HG03066 (cell line): ENCODE results near the gene ANTKMT.
"Not testable (repeated sequence)": the region's sequence is repeated elsewhere in the genome, so short reads cannot be mapped to it uniquely, and the experiment has no call there.

Experiments used
- ATAC-seq: cut with Tn5 transposase; IDR thresholded peaks from one replicate; pipeline ENCODE4 v1.9.1; 2021; ENCODE audit warnings: low read depth; ENCODE audit not compliant: unreplicated experiment

Gene ANTKMT

GRCh38 chr16:680967-681745, 39.8 kb upstream of the ANTKMT start:
- ATAC-seq = no peak

- no peak for ATAC-seq
These were observed 39.1 kb upstream of the ANTKMT start for GRCh38 chr16:681746-682427.

- no peak for ATAC-seq
These were observed 38.2 kb upstream of the ANTKMT start for GRCh38 chr16:682493-683395.

- no peak for ATAC-seq
These were observed 37.4 kb upstream of the ANTKMT start for GRCh38 chr16:683396-684070.

GRCh38 chr16:684071-684794, 36.7 kb upstream of the ANTKMT start, which contains the start of gene JMJD8:
JMJD8 (minus strand) TSS chr16:684334; CDS start chr16:684319, 15 bp downstream.
- peak; percentile 66 for ATAC-seq

- ATAC-seq = no peak
These were observed 35.8 kb upstream of the ANTKMT start for GRCh38 chr16:684961-685696.

GRCh38 chr16:685967-686366, 35.0 kb upstream of the ANTKMT start:
- no peak for ATAC-seq

- no peak for ATAC-seq
These were observed 34.3 kb upstream of the ANTKMT start for GRCh38 chr16:686459-687260.

GRCh38 chr16:687499-687898, 33.4 kb upstream of the ANTKMT start:
- ATAC-seq = no peak

GRCh38 chr16:689175-689897, 31.6 kb upstream of the ANTKMT start:
- ATAC-seq = no peak

GRCh38 chr16:691242-691641, 29.7 kb upstream of the ANTKMT start:
- ATAC-seq = not testable (repeated sequence)

GRCh38 chr16:692356-693108, 28.4 kb upstream of the ANTKMT start:
- ATAC-seq = no peak

GRCh38 chr16:693364-693763, 27.6 kb upstream of the ANTKMT start:
- no peak for ATAC-seq

- no peak for ATAC-seq
These were observed 27.2 kb upstream of the ANTKMT start for GRCh38 chr16:693766-694165.

GRCh38 chr16:694187-694862, 26.6 kb upstream of the ANTKMT start:
- ATAC-seq = no peak

GRCh38 chr16:694863-695354, 26.0 kb upstream of the ANTKMT start:
- ATAC-seq = no peak
